ENCODE data around the gene TAP1. TPM values are rescaled to one million over a fixed set of nuclear protein-coding genes. Genes with fewer than 3 reads are reported as not detected.

TAP1 gene
- total and polyA plus RNA-seq, 4 donors: 32.6 to 181 (median 57.8) TPM

DNA sequence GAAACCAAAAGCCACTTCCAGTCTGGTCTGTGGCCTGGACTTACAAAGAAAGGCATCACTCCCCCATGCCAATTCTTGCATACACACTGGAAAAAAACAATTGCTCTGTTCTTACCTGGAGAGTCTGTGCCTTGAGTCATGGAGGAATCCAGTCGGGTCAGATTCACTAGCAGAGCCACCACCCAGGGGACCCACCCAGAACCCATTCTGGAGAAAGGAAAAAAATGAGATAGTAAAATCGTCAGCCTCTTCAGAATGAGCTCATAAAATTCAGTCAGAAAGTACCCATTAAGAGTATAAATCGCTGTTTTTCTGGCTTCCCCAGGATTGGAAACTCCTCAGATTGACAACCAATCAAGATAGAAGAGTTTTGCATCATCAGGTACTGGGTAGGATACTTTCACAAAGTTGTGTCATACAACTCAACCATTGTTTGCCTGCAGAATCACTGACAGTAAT lies 36.7 kb downstream of the TAP1 start, which contains the start of gene HLA-DOB:
HLA-DOB (minus strand) TSS at position 257 of the 459 bp plus-strand sequence; CDS start at position 206, 51 bp downstream.
- no peak within 1 kb of the TSS for H3K9ac ChIP-seq (ENCODE audit: insufficient read depth in 1 of 2, low read length in 2 of 2)
- peak; percentile 58 for ATAC-seq (ENCODE audit: insufficient read depth, low FRiP score)
- DNase-seq: no peak
- H3K36me3 ChIP-seq (ENCODE audit: control insufficient read depth in 4 of 4, insufficient read depth in 4 of 4, low read length in 4 of 4): no peaks in the 10 kb centered on the region
- H3K27me3 ChIP-seq (ENCODE audit: control insufficient read depth in 3 of 3, insufficient read depth in 3 of 3, low read length in 2 of 3): no peaks in the 10 kb centered on the region
- no peak within 1 kb of the TSS for H3K27ac ChIP-seq (ENCODE audit: low read depth in 1 of 2, low read length in 1 of 2)
- H3K4me3 ChIP-seq: no peak within 1 kb of the TSS
- H3K9me3 ChIP-seq (ENCODE audit: control insufficient read depth in 4 of 4, insufficient read depth in 3 of 4, low read length in 3 of 4): no peaks in the 10 kb centered on the region
- TF ChIP-seq, protein P1, sequence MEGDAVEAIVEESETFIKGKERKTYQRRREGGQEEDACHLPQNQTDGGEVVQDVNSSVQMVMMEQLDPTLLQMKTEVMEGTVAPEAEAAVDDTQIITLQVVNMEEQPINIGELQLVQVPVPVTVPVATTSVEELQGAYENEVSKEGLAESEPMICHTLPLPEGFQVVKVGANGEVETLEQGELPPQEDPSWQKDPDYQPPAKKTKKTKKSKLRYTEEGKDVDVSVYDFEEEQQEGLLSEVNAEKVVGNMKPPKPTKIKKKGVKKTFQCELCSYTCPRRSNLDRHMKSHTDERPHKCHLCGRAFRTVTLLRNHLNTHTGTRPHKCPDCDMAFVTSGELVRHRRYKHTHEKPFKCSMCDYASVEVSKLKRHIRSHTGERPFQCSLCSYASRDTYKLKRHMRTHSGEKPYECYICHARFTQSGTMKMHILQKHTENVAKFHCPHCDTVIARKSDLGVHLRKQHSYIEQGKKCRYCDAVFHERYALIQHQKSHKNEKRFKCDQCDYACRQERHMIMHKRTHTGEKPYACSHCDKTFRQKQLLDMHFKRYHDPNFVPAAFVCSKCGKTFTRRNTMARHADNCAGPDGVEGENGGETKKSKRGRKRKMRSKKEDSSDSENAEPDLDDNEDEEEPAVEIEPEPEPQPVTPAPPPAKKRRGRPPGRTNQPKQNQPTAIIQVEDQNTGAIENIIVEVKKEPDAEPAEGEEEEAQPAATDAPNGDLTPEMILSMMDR (IDR thresholded peaks at IDR 0.05; ENCODE audit: control extremely low read depth, extremely low read depth): no peak
- 46 to 71% methylated on average over 3 of the region's 3 CpGs for WGBS, 2 donors
- no peaks in the 10 kb centered on the region for H3K4me1 ChIP-seq (ENCODE audit: control insufficient read depth in 5 of 5, insufficient read depth in 5 of 5, low read length in 5 of 5)

DNA sequence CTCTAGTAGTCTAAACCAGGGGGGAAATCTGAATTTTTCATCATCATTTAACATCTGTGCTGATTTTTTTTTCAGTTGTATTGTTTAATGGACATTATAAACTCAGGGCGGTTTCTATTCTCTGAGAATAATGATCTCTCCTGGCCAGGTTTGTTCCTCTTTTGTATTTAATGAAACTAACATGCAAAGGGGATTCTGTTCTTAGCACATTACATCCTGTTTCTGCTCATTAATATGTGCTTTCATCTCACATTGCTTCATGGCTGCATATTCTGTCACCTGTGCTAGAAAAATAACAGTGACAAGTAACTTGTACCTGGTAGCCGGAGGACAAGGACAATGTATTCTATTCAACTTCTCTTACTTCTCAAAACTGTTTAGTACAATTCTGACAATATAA lies 37.5 kb downstream of the TAP1 start:
- H3K27me3 ChIP-seq (ENCODE audit: control insufficient read depth in 3 of 3, insufficient read depth in 3 of 3, low read length in 2 of 3): no peaks in the 10 kb centered on the region
- no peaks in the 10 kb centered on the region for H3K36me3 ChIP-seq (ENCODE audit: control insufficient read depth in 4 of 4, insufficient read depth in 4 of 4, low read length in 4 of 4)
- H3K9ac ChIP-seq (ENCODE audit: insufficient read depth in 1 of 2, low read length in 2 of 2): no peak overlapping the region
- no peak overlapping the region for H3K27ac ChIP-seq (ENCODE audit: low read depth in 1 of 2, low read length in 1 of 2)
- H3K9me3 ChIP-seq (ENCODE audit: control insufficient read depth in 4 of 4, insufficient read depth in 3 of 4, low read length in 3 of 4): no peaks in the 10 kb centered on the region
- H3K4me3 ChIP-seq: no peak overlapping the region
- DNase-seq (no peak), ATAC-seq (ENCODE audit: insufficient read depth, low FRiP score) (no peak)
- TF ChIP-seq, protein P1 (IDR thresholded peaks at IDR 0.05; ENCODE audit: control extremely low read depth, extremely low read depth): no peak
- WGBS, 2 donors: 51 to 69% methylated on average over 2 of the region's 2 CpGs
- no peaks in the 10 kb centered on the region for H3K4me1 ChIP-seq (ENCODE audit: control insufficient read depth in 5 of 5, insufficient read depth in 5 of 5, low read length in 5 of 5)

- H3K4me3 ChIP-seq: no peak overlapping the region
- TF ChIP-seq, protein P1 (IDR thresholded peaks at IDR 0.05; ENCODE audit: control extremely low read depth, extremely low read depth): no peak
- H3K4me1 ChIP-seq (ENCODE audit: control insufficient read depth in 5 of 5, insufficient read depth in 5 of 5, low read length in 5 of 5): no peaks in the 10 kb centered on the region
- 71 to 75% methylated on average over 5 of the region's 5 CpGs for WGBS, 2 donors
- ATAC-seq (ENCODE audit: insufficient read depth, low FRiP score): no peak
- H3K27me3 ChIP-seq (ENCODE audit: control insufficient read depth in 3 of 3, insufficient read depth in 3 of 3, low read length in 2 of 3): no peaks in the 10 kb centered on the region
- H3K9me3 ChIP-seq (ENCODE audit: control insufficient read depth in 4 of 4, insufficient read depth in 3 of 4, low read length in 3 of 4): no peaks in the 10 kb centered on the region
- no peaks in the 10 kb centered on the region for H3K36me3 ChIP-seq (ENCODE audit: control insufficient read depth in 4 of 4, insufficient read depth in 4 of 4, low read length in 4 of 4)
- H3K27ac ChIP-seq (ENCODE audit: low read depth in 1 of 2, low read length in 1 of 2): no peak overlapping the region
- DNase-seq: no peak
- no peak overlapping the region for H3K9ac ChIP-seq (ENCODE audit: insufficient read depth in 1 of 2, low read length in 2 of 2)
Measured at GRCh38 chr6:32815115-32815514, 38.4 kb downstream of the TAP1 start.

DNA sequence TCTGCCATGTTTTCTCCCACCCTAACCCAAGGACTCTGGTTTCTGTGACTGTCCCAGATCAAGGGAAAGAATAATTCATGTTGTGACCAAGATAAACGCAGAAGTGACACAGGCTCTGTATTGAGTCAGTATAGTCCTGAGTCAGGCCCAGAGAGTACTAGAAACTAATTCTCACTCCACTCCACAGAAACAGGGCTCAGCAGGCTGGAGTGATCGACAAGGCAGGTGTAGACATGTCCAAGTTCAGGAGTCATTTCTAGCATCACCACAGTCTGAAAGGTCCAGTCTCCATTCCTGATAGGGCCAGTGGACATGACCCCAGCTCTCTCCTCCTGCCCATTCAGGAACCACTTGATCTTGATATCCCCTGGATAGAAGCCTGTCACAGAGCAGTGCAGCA lies 39.4 kb downstream of the TAP1 start:
- ATAC-seq (ENCODE audit: insufficient read depth, low FRiP score): no peak
- Histone ChIP-seq H3K4me1 (ENCODE audit: control insufficient read depth in 5 of 5, insufficient read depth in 5 of 5, low read length in 5 of 5) (no peaks in the 10 kb centered on the region), H3K9ac (ENCODE audit: insufficient read depth in 1 of 2, low read length in 2 of 2) (no peak overlapping the region), H3K27ac (ENCODE audit: low read depth in 1 of 2, low read length in 1 of 2) (no peak overlapping the region), H3K4me3 (no peak overlapping the region), H3K27me3 (ENCODE audit: control insufficient read depth in 3 of 3, insufficient read depth in 3 of 3, low read length in 2 of 3) (no peaks in the 10 kb centered on the region), H3K9me3 (ENCODE audit: control insufficient read depth in 4 of 4, insufficient read depth in 3 of 4, low read length in 3 of 4) (no peaks in the 10 kb centered on the region), H3K36me3 (ENCODE audit: control insufficient read depth in 4 of 4, insufficient read depth in 4 of 4, low read length in 4 of 4) (no peaks in the 10 kb centered on the region)
- WGBS, 2 donors: 62 to 94% methylated on average over 2 of the region's 2 CpGs
- DNase-seq: no peak
- TF ChIP-seq, protein P1 (IDR thresholded peaks at IDR 0.05; ENCODE audit: control extremely low read depth, extremely low read depth): no peak

Measured in lung (tissue), 12 donors.